ENCODE data around the gene PTEN.

PTEN gene

GRCh38 chr10:87945984-87946383 is 82.6 kb downstream of the PTEN start:
- TF ChIP-seq REST (IDR thresholded peaks at IDR 0.05; ENCODE audit: insufficient read depth in 1 of 2, low read depth in 2 of 2, low read length in 2 of 2), result no peak
- no peak for TF ChIP-seq POLR2AphosphoS5 (IDR thresholded peaks at IDR 0.05; ENCODE audit: low read depth, low read length)
- no peak for TF ChIP-seq SIN3A (IDR thresholded peaks at IDR 0.05; ENCODE audit: borderline replicate concordance, insufficient read depth, low read length)
- no peak for TF ChIP-seq FOXP2 (optimal IDR thresholded peaks at IDR 0.05; ENCODE audit: borderline replicate concordance, extremely low read depth, extremely low read length, insufficient read depth)

DNA sequence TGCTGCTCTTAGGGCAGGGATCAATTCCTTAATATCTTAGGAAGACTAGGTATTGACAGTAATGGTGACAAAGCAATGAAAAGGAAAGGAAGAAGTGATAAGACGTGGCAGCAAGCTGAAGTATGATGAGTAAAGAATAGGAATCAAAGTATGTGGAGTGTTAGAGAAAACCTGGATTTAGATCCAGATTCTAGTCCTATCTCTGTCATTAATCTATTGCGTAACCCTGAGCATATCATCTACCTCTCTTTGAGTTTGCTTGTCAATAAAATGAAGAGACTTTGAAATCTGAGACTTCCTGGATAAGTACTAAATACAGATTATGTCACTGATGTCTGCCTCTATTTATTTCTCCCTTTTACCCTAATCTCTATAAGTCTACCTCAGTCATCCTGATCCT is 89.2 kb downstream of the PTEN start:
- no peak for TF ChIP-seq REST (IDR thresholded peaks at IDR 0.05; ENCODE audit: insufficient read depth in 1 of 2, low read depth in 2 of 2, low read length in 2 of 2)
- TF ChIP-seq POLR2AphosphoS5 (IDR thresholded peaks at IDR 0.05; ENCODE audit: low read depth, low read length), result no peak
- TF ChIP-seq FOXP2 (optimal IDR thresholded peaks at IDR 0.05; ENCODE audit: borderline replicate concordance, extremely low read depth, extremely low read length, insufficient read depth), result no peak
- TF ChIP-seq SIN3A (IDR thresholded peaks at IDR 0.05; ENCODE audit: borderline replicate concordance, insufficient read depth, low read length), result no peak
- no peak for TF ChIP-seq TAF1 (IDR thresholded peaks at IDR 0.05; ENCODE audit: borderline replicate concordance, insufficient read depth, low read length)

DNA sequence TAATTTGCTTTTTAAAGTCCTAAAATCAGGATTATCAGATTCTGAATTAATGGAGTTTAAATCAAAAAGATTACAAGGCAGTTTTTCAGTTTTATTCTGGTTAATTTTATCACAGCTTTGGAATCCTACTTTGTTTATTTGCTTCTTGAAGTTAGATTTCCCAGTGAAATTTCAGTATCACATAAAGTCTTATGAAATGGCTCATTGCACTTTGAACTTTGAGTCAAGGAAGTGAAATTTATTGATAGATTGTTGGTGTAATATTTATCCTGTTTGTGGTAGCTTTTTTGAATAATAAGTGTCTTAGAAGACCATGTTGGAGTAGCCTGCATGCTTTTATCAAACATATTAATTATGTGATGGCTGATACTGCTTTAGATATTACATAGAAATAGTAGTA is 92.6 kb downstream of the PTEN start:
- TF ChIP-seq POLR2AphosphoS5 (IDR thresholded peaks at IDR 0.05; ENCODE audit: low read depth, low read length) (no peak), FOXP2 (optimal IDR thresholded peaks at IDR 0.05; ENCODE audit: borderline replicate concordance, extremely low read depth, extremely low read length, insufficient read depth) (no peak), TAF1 (IDR thresholded peaks at IDR 0.05; ENCODE audit: borderline replicate concordance, insufficient read depth, low read length) (no peak), SIN3A (IDR thresholded peaks at IDR 0.05; ENCODE audit: borderline replicate concordance, insufficient read depth, low read length) (no peak), REST (IDR thresholded peaks at IDR 0.05; ENCODE audit: insufficient read depth in 1 of 2, low read depth in 2 of 2, low read length in 2 of 2) (no peak)

DNA sequence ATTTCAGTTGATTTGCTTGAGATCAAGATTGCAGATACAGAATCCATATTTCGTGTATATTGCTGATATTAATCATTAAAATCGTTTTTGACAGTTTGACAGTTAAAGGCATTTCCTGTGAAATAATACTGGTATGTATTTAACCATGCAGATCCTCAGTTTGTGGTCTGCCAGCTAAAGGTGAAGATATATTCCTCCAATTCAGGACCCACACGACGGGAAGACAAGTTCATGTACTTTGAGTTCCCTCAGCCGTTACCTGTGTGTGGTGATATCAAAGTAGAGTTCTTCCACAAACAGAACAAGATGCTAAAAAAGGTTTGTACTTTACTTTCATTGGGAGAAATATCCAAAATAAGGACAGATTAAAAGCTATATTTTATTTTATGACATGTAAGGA is 94.3 kb downstream of the PTEN start:
- TF ChIP-seq POLR2AphosphoS5 (IDR thresholded peaks at IDR 0.05; ENCODE audit: low read depth, low read length), result no peak
- no peak for TF ChIP-seq REST (IDR thresholded peaks at IDR 0.05; ENCODE audit: insufficient read depth in 1 of 2, low read depth in 2 of 2, low read length in 2 of 2)
- no peak for TF ChIP-seq FOXP2 (optimal IDR thresholded peaks at IDR 0.05; ENCODE audit: borderline replicate concordance, extremely low read depth, extremely low read length, insufficient read depth)

- TF ChIP-seq POLR2AphosphoS5 (IDR thresholded peaks at IDR 0.05; ENCODE audit: low read depth, low read length) (no peak), TAF1 (IDR thresholded peaks at IDR 0.05; ENCODE audit: borderline replicate concordance, insufficient read depth, low read length) (no peak)
These were observed 96.8 kb downstream of the PTEN start for GRCh38 chr10:87960230-87960629.
